K562 (cell line): ENCODE measurements around the gene BBLN. TPM values are rescaled to one million over a fixed set of nuclear protein-coding genes. Genes with fewer than 3 reads are reported as not detected.

Experiments
- ATAC-seq: fragments of 200-7000 bp; cut with Tn5 transposase; 3 replicates; pipeline ENCODE4 v1.9.1; 2020; ENCODE audit warnings: moderate library complexity
- BruUV-seq: library from RNA; stranded (reverse); fragments of 400-500 nt; replicated peaks from 2 replicates; lab custom pipeline; 2021; lab: Mats Ljungman, UMichigan
- CTCF ChIA-PET: fragments of 300-600 bp; formaldehyde crosslinking; extraction: SDS; loops from one replicate; lab custom pipeline; 2021; ENCODE audit warnings: low intra/inter-chr PET ratio; lab: Yijun Ruan, JAX
- POLR2A ChIA-PET: fragments of 300-600, 350-650 bp; sonication (Branson Sonifier 250); formaldehyde crosslinking; extraction: SDS; loops from one replicate; lab custom pipeline; 2021; ENCODE audit warnings: antibody characterized with exemption, inconsistent platforms; lab: Yijun Ruan, JAX
- DNase-seq, 4 experiments: peaks; one replicate each; pipeline versions ENCODE4 v3.0.0 to v3.0.0-alpha.2; 2011 to 2018; ENCODE audit warnings: low spot score in 3 of 4, mixed read lengths in 3 of 4; ENCODE audit errors: extremely low read depth in 1 of 4
- FAIRE-seq: peaks from 2 replicates; lab custom pipeline; 2011; peaks lifted over from hg19 to GRCh38; lab: Jason Lieb, UNC
- H2AFZ ChIP-seq: 2 replicates; pipeline ENCODE4 v1.6.0; 2011; ENCODE audit warnings: low read depth, low read length, control low read depth, inconsistent platforms
- H3K27ac ChIP-seq: fragments of 200-600 bp; 3 replicates; pipeline ENCODE4 v1.8.0; 2011; ENCODE audit warnings: low read depth, mild to moderate bottlenecking, control low read depth, inconsistent platforms, low read length, moderate library complexity, mixed read lengths; ENCODE audit errors: extremely low read depth
- H3K27me3 ChIP-seq, 2 experiments: fragments of 300-600 bp in 1 of 2; 2 replicates in 1 of 2; 3 replicates in 1 of 2; pipeline versions ENCODE4 v1.6.0 to v1.8.0; 2011; ENCODE audit warnings: inconsistent platforms in 2 of 2, low read length in 2 of 2, mild to moderate bottlenecking in 1 of 2, mixed read lengths in 1 of 2, moderate library complexity in 1 of 2; ENCODE audit not compliant: control insufficient read depth in 2 of 2, insufficient read depth in 2 of 2
- H3K36me3 ChIP-seq: fragments of 300-600 bp; 3 replicates; pipeline ENCODE4 v1.8.0; 2011; ENCODE audit warnings: mild to moderate bottlenecking, low read length, inconsistent platforms; ENCODE audit not compliant: control insufficient read depth, insufficient read depth
- H3K4me1 ChIP-seq, 2 experiments: fragments of 200-600 bp in 1 of 2; replicated peaks in 1 of 2; 2 replicates in 1 of 2; 3 replicates in 1 of 2; pipeline versions ENCODE4 v1.5.1 to v1.8.0; 2011; ENCODE audit warnings: inconsistent platforms in 2 of 2, low read length in 2 of 2, mild to moderate bottlenecking in 1 of 2, mixed read lengths in 1 of 2, moderate library complexity in 1 of 2; ENCODE audit not compliant: control insufficient read depth in 2 of 2, insufficient read depth in 2 of 2
- H3K4me2 ChIP-seq: 2 replicates; pipeline ENCODE4 v1.6.1; 2011; ENCODE audit warnings: low read length, control low read depth, inconsistent platforms, mixed read lengths; ENCODE audit not compliant: insufficient read depth
- H3K4me3 ChIP-seq: fragments of 200-600 bp; sonication (generic), shearing (Covaris generic); 2 replicates; pipeline ENCODE4 v1.5.1; 2016; ENCODE audit warnings: control low read depth, inconsistent platforms
- H3K79me2 ChIP-seq: fragments of 200-600 bp; 3 replicates; pipeline ENCODE4 v1.8.0; 2011; ENCODE audit warnings: low read length, inconsistent platforms; ENCODE audit not compliant: control insufficient read depth, insufficient read depth
- H3K9ac ChIP-seq, 2 experiments: 2 replicates each; pipeline versions ENCODE4 v1.6.0 to v1.6.1; 2011; ENCODE audit warnings: low read depth in 2 of 2, low read length in 2 of 2, control low read depth in 1 of 2, inconsistent platforms in 1 of 2, mild to moderate bottlenecking in 1 of 2, mixed read lengths in 1 of 2; ENCODE audit not compliant: insufficient read depth in 1 of 2
- H3K9me1 ChIP-seq: one replicate; pipeline ENCODE4 v1.6.0; 2011; ENCODE audit warnings: inconsistent platforms, mild to moderate bottlenecking, low read length, moderate library complexity; ENCODE audit not compliant: control insufficient read depth, insufficient read depth
- H3K9me3 ChIP-seq: replicated peaks from 2 replicates; pipeline ENCODE4 v1.5.1; 2011; ENCODE audit warnings: low read depth, low read length, inconsistent platforms; ENCODE audit not compliant: control insufficient read depth, insufficient read depth
- H4K20me1 ChIP-seq: replicated peaks from 2 replicates; pipeline ENCODE4 v1.6.1; 2011; ENCODE audit warnings: low read length, inconsistent platforms, mixed read lengths; ENCODE audit not compliant: control insufficient read depth, insufficient read depth
- COPS2 ChIP-seq: fragments of 450-650 bp; conservative IDR thresholded peaks from 2 replicates; pipeline ENCODE4 v1.6.1; 2016; ENCODE audit warnings: mild to moderate bottlenecking, moderate library complexity
- CXXC5 ChIP-seq: fragments of 250-450 bp; sonication (Bioruptor Pico); IDR thresholded peaks from 2 replicates; pipeline ENCODE4 v1.8.0; 2022; ENCODE audit warnings: inconsistent platforms, mild to moderate bottlenecking, moderate library complexity
- DIDO1 ChIP-seq: fragments of 450-650 bp; IDR thresholded peaks from 2 replicates; pipeline ENCODE4 v1.6.1; 2016; ENCODE audit warnings: low read depth, missing biosample characterization, missing genetic modification characterization
- FOXM1 ChIP-seq, 2 experiments: fragments of 450-650 bp in 1 of 2; sonication (generic) in 1 of 2; formaldehyde crosslinking in 1 of 2; IDR thresholded peaks; 2 replicates each; pipeline versions ENCODE4 v1.6.1 to v1.9.0; 2017 to 2022; ENCODE audit warnings: low read depth in 2 of 2, mild to moderate bottlenecking in 2 of 2, missing genetic modification reagents in 1 of 2, moderate library complexity in 1 of 2
- JUNB ChIP-seq: fragments of 450-650 bp; formaldehyde crosslinking; conservative IDR thresholded peaks from 2 replicates; pipeline ENCODE4 v1.4.0; 2020; ENCODE audit warnings: mild to moderate bottlenecking
- MXI1 ChIP-seq: IDR thresholded peaks from 2 replicates; pipeline ENCODE4 v1.6.1; 2011; ENCODE audit warnings: low read depth, mild to moderate bottlenecking, improper control_type of control experiment, low read length
- NFXL1 ChIP-seq: fragments of 450-650 bp; formaldehyde crosslinking; IDR thresholded peaks from 2 replicates; pipeline ENCODE4 v1.4.0; 2021; ENCODE audit warnings: mild to moderate bottlenecking
- PTRF ChIP-seq: fragments of 450-650 bp; IDR thresholded peaks from 2 replicates; pipeline ENCODE4 v1.6.1; 2016; ENCODE audit warnings: mild to moderate bottlenecking, missing genetic modification characterization, missing compliant biosample characterization
- TBP ChIP-seq: optimal IDR thresholded peaks from 2 replicates; pipeline ENCODE3; 2011; ENCODE audit warnings: low read depth, low read length, improper control_type of control experiment
- ZBTB11 ChIP-seq, 3 experiments: fragments of 200-800 bp in 1 of 3; fragments of 250-450 bp in 1 of 3; fragments of 450-650 bp in 1 of 3; sonication (Bioruptor Pico) in 1 of 3; sonication (Bioruptor generic) in 1 of 3; formaldehyde crosslinking in 1 of 3; IDR thresholded peaks; 2 replicates each; pipeline versions ENCODE4 v1.6.1 to v1.8.0; 2016 to 2022; ENCODE audit warnings: mild to moderate bottlenecking in 2 of 3, missing genetic modification characterization in 2 of 3, missing compliant biosample characterization in 1 of 3, moderate library complexity in 1 of 3
- ZNF277 ChIP-seq: fragments of 250-450 bp; sonication (Bioruptor Pico); IDR thresholded peaks from 2 replicates; pipeline ENCODE4 v1.8.0; 2022; ENCODE audit warnings: inconsistent platforms, mild to moderate bottlenecking, moderate library complexity, borderline replicate concordance
- ZNF395 ChIP-seq: fragments of 200-800 bp; sonication (Bioruptor generic); IDR thresholded peaks from 2 replicates; pipeline ENCODE4 v1.6.1; 2017; ENCODE audit warnings: missing genetic modification characterization, missing compliant biosample characterization
- WGBS: fragments of 100-300 bp; shearing (Covaris generic); methylation state at CpG from one replicate; pipeline ENCODE4 v1.1.6; 2016; ENCODE audit warnings: low coverage, mixed read lengths; ENCODE audit not compliant: insufficient coverage; ENCODE audit errors: missing lambda C conversion rate; 5-methylcytosine and 5-hydroxymethylcytosine counted together
- in situ Hi-C: fragments of 300-500 bp; cut with MboI; formaldehyde crosslinking; loops from 4 replicates; pipeline ENCODE4 v1.15.0; 2018; ENCODE audit warnings: inconsistent platforms, mixed read lengths
- intact Hi-C: fragments of 100-400 bp; cut with micrococcal nuclease; formaldehyde crosslinking; loops from 2 replicates; pipeline ENCODE4 v1.14.2; 2022
- polyA plus RNA-seq, 8 experiments: library from polyadenylated mRNA; depleted of rRNA in 4 of 8; stranded (reverse) in 5 of 8; unstranded in 3 of 8; fragments of >200 nt; fragmentation: Nextera tagmentation in 2 of 8; fragmentation: Illumina TruSeq in 1 of 8; extraction: Ambion mirVana in 2 of 8; extraction: Trizol in 1 of 8; gene quantifications; 2 replicates each; pipeline versions ENCODE4 v1.2.1 to v1.2.3, GENCODE V29; 2011 to 2014; ENCODE audit warnings: inconsistent platforms in 1 of 8, missing spikeins in 1 of 8
- total RNA-seq, 7 experiments: library from RNA; depleted of rRNA in 6 of 7; stranded (reverse); fragments of >200 nt in 6 of 7; fragmentation: Illumina TruSeq in 2 of 7; extraction: Trizol in 2 of 7; gene quantifications; 2 replicates each; pipeline versions ENCODE4 v1.2.1 to v1.2.3, GENCODE V29; 2011 to 2021; ENCODE audit warnings: low replicate concordance in 1 of 7

The BBLN gene
- total and polyA plus RNA-seq, 9 of the 15 experiments (the other 6 are each of a cell fraction or from before 2014, with no cell fraction given): 4.2 to 331 (median 87.1) TPM

GRCh38 chr9:128127990-128128835 is 31.9 kb upstream of the BBLN start:
- H3K9ac ChIP-seq: peak overlapping the region; percentile 95 to 99
- WGBS: under 1% methylated on average over 59 of the region's 82 CpGs
- H3K36me3 ChIP-seq: peaks cover 29% of the 10 kb centered on the region
- in situ Hi-C loops: no loop called here
- peaks cover 8% of the 10 kb centered on the region; the same call in 1 of the 2 replicates for H4K20me1 ChIP-seq
- peak overlapping the region; percentile 95 for H3K4me2 ChIP-seq
- ChIA-PET CTCF (interaction anchor here (0.6 kb wide), 1 partner anchor 387 kb away, joined by 3 read pairs; no protein-coding TSS in a partner anchor), POLR2A (interaction anchor here (0.6 to 2.0 kb wide), 9 partner anchors 10 to 212 kb away, joined by 3 to 4 read pairs (median 3); partner anchors contain the start of genes SLC25A25 and SLC27A4)
- H3K27ac ChIP-seq: peak overlapping the region; percentile 93
- peak overlapping the region; percentile 98 for H3K4me3 ChIP-seq
- peaks cover 10 to 38% of the 10 kb centered on the region in 2 experiments for H3K4me1 ChIP-seq
- peak; percentile 82 for ATAC-seq
- BruUV-seq: no TSS peak
- peaks cover 38% of the 10 kb centered on the region for H3K79me2 ChIP-seq
- no peaks in the 10 kb centered on the region for H3K9me3 ChIP-seq
- no peaks in the 10 kb centered on the region for H3K9me1 ChIP-seq
- peak; percentile 89 to 93 (median 90) for DNase-seq
- intact Hi-C loops: loop anchor here (1.0 to 10.0 kb wide), 4 partner anchors 32 to 284 kb away; partner anchors contain the start of genes BBLN, CIZ1, GOLGA2 and SWI5
- FAIRE-seq: peak; percentile 77
- peak overlapping the region; percentile 93 for H2AFZ ChIP-seq
- no peaks in the 10 kb centered on the region for H3K27me3 ChIP-seq
- TF ChIP-seq JUNB (CRISPR knock-in tag): no peak
- TF ChIP-seq NFXL1 (CRISPR knock-in tag): no peak
- TF ChIP-seq FOXM1 (IDR thresholded peaks at IDR 0.05; ENCODE audit: low read depth): peak; percentile 81
- TF ChIP-seq FOXM1 (CRISPR knock-in tag; IDR thresholded peaks at IDR 0.05; ENCODE audit: low read depth): no peak
- no peak for TF ChIP-seq ZNF277 (CRISPR knock-in tag)
- peak; percentile 71 to 95 (median 81); a peak in 4 of 6 replicates for TF ChIP-seq ZBTB11 (CRISPR knock-in tag; IDR thresholded peaks at IDR 0.05)
- no peak for TF ChIP-seq DIDO1
- TF ChIP-seq PTRF: no peak
- peak; percentile 53 for TF ChIP-seq CXXC5
- peak; percentile 23 for TF ChIP-seq TBP
- peak; percentile 72; the same call in 1 of the 2 replicates for TF ChIP-seq MXI1
- TF ChIP-seq ZNF395 (CRISPR knock-in tag): peak; percentile 86
- TF ChIP-seq COPS2: no peak
